Superior temporal gyrus (tissue), 1 donor: ENCODE results near the gene CNTD1.

Experiments
- DNase-seq: peaks from one replicate; pipeline ENCODE4 v3.0.0-alpha.2; 2016; ENCODE audit errors: extremely low spot score

Gene CNTD1

DNA sequence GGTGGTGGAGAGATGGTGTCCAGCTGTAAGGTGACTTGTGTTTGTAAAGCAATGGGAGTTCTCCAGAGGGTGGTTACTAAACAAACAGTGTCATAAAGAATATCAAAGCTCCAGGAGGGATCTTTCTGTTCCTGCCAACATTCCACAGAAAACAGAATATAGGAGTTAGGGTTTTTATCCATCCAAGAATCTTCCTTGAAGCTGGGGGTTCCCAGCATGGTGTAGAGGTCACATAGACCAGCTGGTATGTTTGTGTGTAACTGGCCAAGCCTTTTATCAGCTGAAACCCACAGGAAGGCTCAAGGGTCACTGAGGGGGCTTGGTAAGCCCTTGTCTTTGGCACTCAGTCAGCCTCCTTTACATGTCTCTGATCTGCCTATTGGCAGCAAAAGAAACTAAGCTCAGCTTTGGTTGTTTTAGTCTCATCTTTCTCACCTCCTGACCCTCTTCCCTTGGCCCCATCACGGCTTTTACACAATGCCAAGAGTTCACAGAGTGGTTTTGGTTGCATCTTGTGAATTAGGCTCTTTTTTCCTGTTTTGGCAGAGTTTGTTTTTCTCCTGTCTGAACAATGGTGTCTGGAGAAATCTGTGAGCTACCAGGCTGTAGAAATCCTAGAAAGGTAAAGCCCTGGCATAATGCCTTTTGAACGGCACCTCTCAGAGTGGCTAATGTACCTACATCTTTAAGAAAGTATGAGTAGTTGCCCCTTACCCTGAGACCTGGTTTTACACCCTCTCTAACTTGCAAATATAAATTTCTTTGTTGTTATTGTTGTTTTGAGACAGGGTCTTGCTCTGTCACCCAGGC, 4.6 kb downstream of the CNTD1 start:
- DNase-seq = no peak

GRCh38 chr17:42804918-42805367, 6.3 kb downstream of the CNTD1 start:
- DNase-seq = no peak

DNA sequence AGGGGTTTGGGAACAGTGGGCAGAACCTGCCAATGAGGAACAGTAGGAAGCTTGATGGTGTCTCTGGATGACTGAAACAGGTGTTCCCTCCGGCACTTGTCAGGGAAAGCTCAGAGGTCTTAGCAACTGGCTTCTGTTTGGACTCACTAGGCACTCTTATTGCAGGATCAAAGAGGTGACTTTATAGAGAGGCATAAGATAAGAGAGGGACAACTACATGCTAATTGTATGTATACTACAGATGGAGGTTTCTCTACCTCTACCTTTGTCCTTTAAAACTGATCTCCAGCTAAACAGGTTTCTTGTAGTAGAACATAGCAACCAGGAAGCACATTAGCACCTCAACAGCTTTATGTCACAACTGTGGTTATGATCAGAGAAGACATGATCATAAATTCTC, 7.6 kb downstream of the CNTD1 start:
- DNase-seq = no peak

- peak; percentile 68 for DNase-seq
These were observed 10.6 kb downstream of the CNTD1 start for GRCh38 chr17:42809250-42809649.

DNA sequence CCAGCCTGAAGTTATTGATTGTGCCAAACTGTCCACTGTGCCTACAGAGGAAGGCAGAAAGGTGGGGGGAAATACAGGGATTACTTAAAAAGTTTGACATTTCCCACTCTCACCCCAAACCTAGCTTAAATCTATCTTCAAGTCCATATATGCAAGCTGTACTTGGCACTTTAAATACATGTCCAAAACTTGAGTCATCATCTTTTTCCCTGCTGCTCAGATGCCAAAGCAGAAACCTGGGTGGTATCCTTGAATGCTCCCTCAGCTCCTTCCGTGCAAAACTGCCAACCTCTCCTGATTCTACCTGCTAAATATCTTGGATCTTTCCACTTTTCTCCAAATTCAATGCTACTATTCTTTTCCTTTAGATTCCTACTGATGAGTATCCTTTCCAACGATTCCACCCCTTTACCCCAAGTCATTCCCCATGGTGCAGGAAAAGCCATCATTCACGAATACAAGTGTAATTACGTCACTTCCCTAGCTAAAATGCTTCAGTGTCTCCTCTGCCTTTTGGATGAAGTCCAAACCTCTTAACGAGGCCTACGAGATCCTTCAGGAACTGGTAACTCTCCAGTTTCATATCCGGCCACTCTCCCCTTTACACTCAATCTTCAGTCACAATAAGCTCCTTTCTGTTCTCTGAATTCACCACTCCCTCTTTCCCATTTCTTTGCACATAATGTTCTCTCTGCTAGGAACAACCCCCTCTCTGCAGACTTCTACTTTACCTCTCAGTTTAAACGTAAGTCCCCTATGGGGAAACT, 16.2 kb downstream of the CNTD1 start:
- DNase-seq = peak; percentile 10

DNA sequence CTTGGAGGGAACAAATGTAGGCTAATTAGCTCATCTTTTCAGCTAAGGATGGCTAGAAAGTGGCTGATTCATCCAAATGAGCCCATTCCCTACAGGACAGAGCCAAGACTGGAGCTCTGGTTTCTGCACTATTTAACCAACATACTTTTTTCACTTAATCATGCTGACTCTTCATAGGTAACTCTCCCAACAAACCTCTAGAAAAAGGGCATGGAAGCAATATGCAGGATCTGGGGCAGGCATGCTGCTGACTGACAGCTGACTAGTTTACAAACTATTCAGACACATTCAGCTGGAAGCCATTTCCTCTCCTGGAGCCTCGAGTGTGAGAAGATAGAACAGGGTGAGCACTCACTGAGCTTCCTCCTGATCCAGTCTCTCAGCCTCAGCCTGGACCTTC, 19.2 kb downstream of the CNTD1 start:
- no peak for DNase-seq

DNA sequence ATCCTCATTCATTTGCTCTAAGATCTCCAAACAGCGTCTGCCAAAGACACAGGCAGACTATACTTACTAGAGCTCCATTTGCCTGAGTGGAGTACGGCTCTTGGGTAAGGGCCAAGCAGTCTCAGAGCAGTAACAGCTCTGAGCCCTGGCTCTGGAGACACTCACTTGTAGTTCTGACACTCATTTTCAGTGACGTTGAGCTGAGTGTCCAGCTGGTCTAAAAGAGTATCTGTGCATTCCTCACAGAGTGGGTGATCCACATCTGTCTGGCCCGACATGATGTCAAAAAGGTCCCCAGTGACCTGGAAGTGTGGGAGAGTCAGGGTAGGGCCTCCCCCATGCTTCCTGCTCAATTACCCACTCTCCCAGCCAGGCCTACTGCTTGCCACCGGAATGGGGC, 19.7 kb downstream of the CNTD1 start:
- DNase-seq = no peak

DNA sequence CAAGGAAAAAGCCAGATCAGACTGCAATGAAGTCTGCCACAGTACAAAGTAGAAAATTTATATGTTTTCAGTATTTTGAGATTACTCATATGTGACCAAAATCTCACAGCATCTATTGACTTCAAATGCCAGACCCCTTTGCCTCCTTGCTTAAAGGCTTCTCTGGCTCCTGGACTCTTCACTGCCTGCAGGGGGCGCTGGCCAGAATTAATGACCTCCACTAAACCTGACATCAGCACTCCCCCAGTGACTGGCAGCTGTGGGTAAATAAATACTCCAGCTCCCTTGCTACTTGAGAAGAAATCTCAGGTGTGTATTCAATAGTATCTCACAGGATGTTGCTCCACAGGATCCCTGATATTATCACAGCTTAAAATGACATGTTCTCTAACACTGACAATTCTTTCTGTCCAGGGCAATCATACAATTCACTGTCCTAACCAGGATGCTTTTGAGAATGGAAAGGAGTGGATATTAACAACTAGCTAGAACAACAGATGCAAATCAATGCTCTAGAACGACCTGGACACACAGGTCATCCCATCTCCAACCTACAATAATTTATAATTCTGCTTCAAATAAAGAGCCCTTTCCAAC, 21.4 kb downstream of the CNTD1 start:
- no peak for DNase-seq

- DNase-seq = no peak
These were observed 22.5 kb downstream of the CNTD1 start for GRCh38 chr17:42821176-42821575.

DNA sequence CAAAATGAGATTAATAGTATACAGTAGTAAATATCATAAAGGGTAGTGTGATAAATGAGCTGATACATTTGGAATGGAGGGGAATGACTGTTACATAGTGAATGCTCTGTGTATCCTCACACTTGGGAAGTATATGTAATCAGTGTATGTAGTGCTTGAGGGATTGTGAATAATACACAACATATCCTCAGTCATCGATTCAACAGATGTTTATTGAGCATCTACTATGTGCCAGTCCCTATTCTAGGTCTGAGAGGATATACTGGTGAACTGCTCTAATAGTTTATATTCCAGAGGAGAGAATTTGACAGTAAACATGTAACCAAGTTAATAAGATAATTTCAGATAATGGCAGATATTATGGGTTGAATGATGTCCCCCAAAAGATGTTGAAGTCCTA, 28.8 kb downstream of the CNTD1 start:
- DNase-seq = no peak

GRCh38 chr17:42830971-42831370, 32.3 kb downstream of the CNTD1 start:
- DNase-seq = no peak

- DNase-seq = no peak
These were observed 33.7 kb downstream of the CNTD1 start for GRCh38 chr17:42832213-42832933.

GRCh38 chr17:42832934-42833766, 34.5 kb downstream of the CNTD1 start, which contains the start of gene PSME3:
TSS of gene PSME3 (plus strand) at chr17:42833397. CDS start at chr17:42833632, 235 bp downstream.
- peak; percentile 93 for DNase-seq

DNA sequence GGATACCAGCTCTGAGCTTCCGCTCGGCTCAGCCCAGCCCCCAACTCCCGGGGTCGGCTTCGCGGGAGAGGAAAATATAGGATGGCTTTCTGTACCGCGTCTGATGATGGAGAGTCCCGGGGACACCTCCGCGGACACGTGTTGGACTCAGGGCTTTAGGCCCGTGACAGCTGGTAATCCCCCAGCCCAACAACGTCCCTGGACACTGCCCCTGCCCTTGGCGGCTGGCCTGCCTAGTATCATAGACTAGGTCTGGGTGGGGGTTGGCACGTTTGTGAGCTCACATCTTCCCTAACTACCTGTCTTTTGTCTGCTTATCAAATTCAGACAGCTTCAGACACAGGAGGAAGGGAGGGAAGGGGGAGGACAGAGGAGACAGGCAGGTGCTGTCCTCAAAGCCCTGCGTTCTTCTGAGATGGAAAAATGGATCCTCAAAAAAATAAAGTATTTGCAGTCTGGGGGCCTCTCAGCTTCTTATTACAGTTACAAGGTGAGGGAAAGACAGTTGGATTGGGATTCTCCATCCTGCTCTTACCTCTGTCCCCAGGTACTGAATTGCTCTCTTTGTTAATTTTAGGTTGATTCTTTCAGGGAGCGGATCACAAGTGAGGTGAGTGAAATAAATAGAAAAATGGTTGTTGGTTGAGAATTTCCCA, 35.2 kb downstream of the CNTD1 start:
- no peak for DNase-seq

GRCh38 chr17:42835732-42836131, 37.1 kb downstream of the CNTD1 start:
- no peak for DNase-seq

GRCh38 chr17:42841975-42842685, 43.5 kb downstream of the CNTD1 start:
- DNase-seq = no peak

DNA sequence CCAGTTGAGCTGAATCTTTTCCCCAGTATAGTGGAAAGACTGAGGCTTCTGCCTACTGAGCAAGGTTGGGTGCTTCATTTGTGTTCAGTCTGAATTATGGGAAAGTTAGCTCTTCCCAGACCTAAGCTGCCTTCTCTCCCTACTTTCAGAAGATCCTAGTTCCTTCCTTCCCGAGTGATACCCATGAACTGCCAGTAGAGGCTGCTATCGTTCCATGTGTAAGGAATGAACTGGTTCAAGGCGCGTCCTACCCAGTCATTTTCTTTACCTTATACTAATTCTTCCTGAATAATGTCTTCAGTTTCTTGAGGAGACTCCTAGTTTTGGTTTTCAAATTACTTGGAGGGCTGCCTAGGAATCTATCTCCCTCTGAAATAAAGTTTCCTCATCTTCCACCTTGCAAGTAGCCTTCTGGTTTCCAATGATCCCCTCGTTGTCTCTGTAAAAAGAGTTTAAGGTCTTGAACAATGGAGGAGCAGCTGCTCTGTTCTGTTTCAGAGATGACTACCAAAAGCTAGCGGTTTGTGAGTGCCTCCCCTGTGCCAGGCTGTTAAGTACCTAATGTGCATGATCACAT, 44.8 kb downstream of the CNTD1 start:
- DNase-seq = peak; percentile 78

DNA sequence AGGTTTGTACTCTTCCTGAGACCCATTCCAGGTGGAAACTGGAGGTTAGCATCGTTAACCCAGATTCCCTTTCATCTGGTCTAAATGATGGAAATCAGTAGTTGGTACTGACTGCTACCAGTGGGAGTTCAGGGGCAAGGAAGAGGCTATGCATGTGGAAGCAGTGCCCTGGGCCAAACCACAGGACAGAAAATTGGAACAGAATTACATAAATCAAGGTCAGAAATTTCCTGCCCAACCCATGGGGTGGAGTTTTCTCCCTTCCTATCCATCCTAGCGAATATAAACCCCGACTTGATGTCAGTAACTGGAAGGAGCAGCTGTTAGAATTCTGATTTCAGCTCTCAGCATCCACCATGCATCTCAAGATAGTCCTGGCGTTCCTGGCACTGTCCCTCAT, 45.6 kb downstream of the CNTD1 start, which contains the start of gene AOC2:
TSS of gene AOC2 (plus strand) at position 310 of the 400 bp plus-strand sequence. CDS start at position 357, 47 bp downstream.
- no peak for DNase-seq
